SK-N-SH (cell line): ENCODE data around the gene GAMT. TPM values are rescaled to one million over a fixed set of nuclear protein-coding genes. Genes with fewer than 3 reads are reported as not detected.

Experiments
- CTCF ChIA-PET: fragments of 300-600, 350-600 bp; formaldehyde crosslinking; extraction: SDS; loops from one replicate; lab custom pipeline; 2021; lab: Yijun Ruan, JAX
- POLR2A ChIA-PET: fragments of 350-600 bp; sonication (Branson Sonifier 250); formaldehyde crosslinking; extraction: SDS; loops from one replicate; lab custom pipeline; 2020; ENCODE audit warnings: antibody characterized with exemption, inconsistent platforms; lab: Yijun Ruan, JAX
- DNase-seq: peaks from one replicate; pipeline ENCODE4 v3.0.0; 2012
- H2AFZ ChIP-seq: fragments of 200-600 bp; sonication (generic); 2 replicates; pipeline ENCODE4 v1.8.1; 2016; ENCODE audit warnings: antibody characterized with exemption, mild to moderate bottlenecking, low read depth
- H3F3A ChIP-seq: fragments of 200-600 bp; sonication (generic); replicated peaks from 2 replicates; pipeline ENCODE3; 2016; ENCODE audit warnings: antibody characterized with exemption, mild to moderate bottlenecking; ENCODE audit not compliant: insufficient read depth
- H3K27ac ChIP-seq, 2 experiments: fragments of 200-500 bp in 1 of 2; fragments of 200-600 bp in 1 of 2; sonication (Bioruptor generic) in 1 of 2; sonication (generic), shearing (Covaris generic) in 1 of 2; 2 replicates each; pipeline versions ENCODE4 v1.5.1 to v1.6.1; 2014 to 2016; ENCODE audit warnings: low read depth in 2 of 2, inconsistent platforms in 1 of 2, low read length in 1 of 2, mild to moderate bottlenecking in 1 of 2, mixed read lengths in 1 of 2
- H3K27me3 ChIP-seq: fragments of 200-600 bp; sonication (generic), shearing (Covaris generic); 2 replicates; pipeline ENCODE4 v1.6.1; 2016; ENCODE audit warnings: mixed run types; ENCODE audit not compliant: insufficient read depth
- H3K36me3 ChIP-seq, 2 experiments: fragments of 200-500 bp in 1 of 2; fragments of 200-600 bp in 1 of 2; sonication (Bioruptor generic) in 1 of 2; sonication (generic) in 1 of 2; replicated peaks in 1 of 2; 2 replicates each; pipeline versions ENCODE3 to v1.5.1; 2014 to 2016; ENCODE audit warnings: low read length in 1 of 2, mild to moderate bottlenecking in 1 of 2; ENCODE audit not compliant: insufficient read depth in 2 of 2, control insufficient read depth in 1 of 2
- H3K4me1 ChIP-seq, 2 experiments: fragments of 200-500 bp in 1 of 2; fragments of 200-600 bp in 1 of 2; sonication (Bioruptor generic) in 1 of 2; sonication (generic), shearing (Covaris generic) in 1 of 2; 2 replicates each; pipeline versions ENCODE4 v1.5.1 to v1.6.1; 2014 to 2016; ENCODE audit warnings: low read depth in 1 of 2, low read length in 1 of 2, mixed run types in 1 of 2; ENCODE audit not compliant: insufficient read depth in 2 of 2, control insufficient read depth in 1 of 2
- H3K4me2 ChIP-seq: fragments of 200-600 bp; sonication (generic), shearing (Covaris generic); 2 replicates; pipeline ENCODE4 v1.6.1; 2017; ENCODE audit warnings: mixed run types
- H3K4me3 ChIP-seq, 2 experiments: fragments of 200-500 bp in 1 of 2; fragments of 200-600 bp in 1 of 2; sonication (Bioruptor generic) in 1 of 2; sonication (generic), shearing (Covaris generic) in 1 of 2; 2 replicates each; pipeline versions ENCODE4 v1.5.1 to v1.8.1; 2014 to 2016; ENCODE audit warnings: low read depth in 2 of 2, inconsistent platforms in 1 of 2, low read length in 1 of 2, mild to moderate bottlenecking in 1 of 2, mixed read lengths in 1 of 2, moderate library complexity in 1 of 2
- H3K79me2 ChIP-seq: fragments of 200-600 bp; sonication (generic); 2 replicates; pipeline ENCODE4 v1.8.1; 2017; ENCODE audit warnings: mild to moderate bottlenecking; ENCODE audit not compliant: insufficient read depth
- H3K9ac ChIP-seq: fragments of 200-600 bp; sonication (generic); 2 replicates; pipeline ENCODE4 v1.6.1; 2017; ENCODE audit warnings: mixed run types
- H3K9me2 ChIP-seq: fragments of 200-600 bp; sonication (generic); 2 replicates; pipeline ENCODE4 v1.6.1; 2017; ENCODE audit warnings: mixed run types
- H3K9me3 ChIP-seq: fragments of 200-600 bp; sonication (generic); 2 replicates; pipeline ENCODE4 v1.6.1; 2017; ENCODE audit warnings: mixed run types, mild to moderate bottlenecking, moderate library complexity
- H4K20me1 ChIP-seq: fragments of 200-600 bp; sonication (generic); 2 replicates; pipeline ENCODE4 v1.6.1; 2017; ENCODE audit warnings: mild to moderate bottlenecking, mixed run types; ENCODE audit not compliant: insufficient read depth
- ELF1 ChIP-seq: IDR thresholded peaks from 2 replicates; pipeline ENCODE4 v1.4.0; 2012
- EZH2phosphoT487 ChIP-seq: fragments of 200-600 bp; sonication (generic); IDR thresholded peaks from 2 replicates; pipeline ENCODE4 v1.6.1; 2017; ENCODE audit warnings: low read depth, mixed run types, mild to moderate bottlenecking, antibody characterized with exemption, moderate library complexity, borderline replicate concordance
- FOSL2 ChIP-seq: IDR thresholded peaks from 2 replicates; pipeline ENCODE4 v1.4.0; 2012; ENCODE audit warnings: low read depth, mild to moderate bottlenecking, moderate library complexity, borderline replicate concordance
- FOXM1 ChIP-seq: IDR thresholded peaks from 2 replicates; pipeline ENCODE4 v1.4.0; 2012; ENCODE audit warnings: low read depth, mild to moderate bottlenecking
- SIN3A ChIP-seq: IDR thresholded peaks from 2 replicates; pipeline ENCODE4 v1.6.1; 2012; ENCODE audit warnings: low read depth, mild to moderate bottlenecking, low read length, moderate library complexity, borderline replicate concordance
- TAF1 ChIP-seq: IDR thresholded peaks from 2 replicates; pipeline ENCODE4 v1.6.1; 2012; ENCODE audit warnings: low read depth, mild to moderate bottlenecking, low read length, moderate library complexity, borderline replicate concordance
- TEAD4 ChIP-seq: IDR thresholded peaks from 2 replicates; pipeline ENCODE4 v1.4.0; 2012; ENCODE audit warnings: mild to moderate bottlenecking, borderline replicate concordance; ENCODE audit not compliant: insufficient read depth
- WGBS: methylation state at CpG from one replicate; pipeline ENCODE4 v1.1.6; 2017; ENCODE audit warnings: low lambda C conversion rate; 5-methylcytosine and 5-hydroxymethylcytosine counted together
- polyA plus RNA-seq, 3 experiments: library from polyadenylated mRNA; depleted of rRNA; stranded (reverse); fragments of >200 nt; gene quantifications; 2 replicates each; pipeline ENCODE4 v1.2.3, GENCODE V29; 2012
- TF ChIP-seq, protein P1 (sequence below): IDR thresholded peaks from 2 replicates; pipeline ENCODE4 v1.6.1; 2012; ENCODE audit warnings: mild to moderate bottlenecking, low read depth, low read length, moderate library complexity
- TF ChIP-seq, protein P2 (sequence below): fragments of 150-350 bp; IDR thresholded peaks from 2 replicates; pipeline ENCODE4 v1.6.1; 2017; ENCODE audit warnings: antibody characterized with exemption, low read length, low read depth, borderline replicate concordance
- TF ChIP-seq, protein P3 (sequence below): IDR thresholded peaks from 2 replicates; pipeline ENCODE4 v1.4.0; 2012; ENCODE audit warnings: low read depth, borderline replicate concordance
- TF ChIP-seq, protein P4 (sequence below): IDR thresholded peaks from 2 replicates; pipeline ENCODE4; 2012
- TF ChIP-seq, protein P5 (sequence below): IDR thresholded peaks from 2 replicates; pipeline ENCODE4 v1.4.0; 2012; ENCODE audit warnings: low read depth, borderline replicate concordance

Gene GAMT
- polyA plus RNA-seq, 1 of the 3 experiments (the other 2 are of a cell fraction) = 85.3 TPM

DNA sequence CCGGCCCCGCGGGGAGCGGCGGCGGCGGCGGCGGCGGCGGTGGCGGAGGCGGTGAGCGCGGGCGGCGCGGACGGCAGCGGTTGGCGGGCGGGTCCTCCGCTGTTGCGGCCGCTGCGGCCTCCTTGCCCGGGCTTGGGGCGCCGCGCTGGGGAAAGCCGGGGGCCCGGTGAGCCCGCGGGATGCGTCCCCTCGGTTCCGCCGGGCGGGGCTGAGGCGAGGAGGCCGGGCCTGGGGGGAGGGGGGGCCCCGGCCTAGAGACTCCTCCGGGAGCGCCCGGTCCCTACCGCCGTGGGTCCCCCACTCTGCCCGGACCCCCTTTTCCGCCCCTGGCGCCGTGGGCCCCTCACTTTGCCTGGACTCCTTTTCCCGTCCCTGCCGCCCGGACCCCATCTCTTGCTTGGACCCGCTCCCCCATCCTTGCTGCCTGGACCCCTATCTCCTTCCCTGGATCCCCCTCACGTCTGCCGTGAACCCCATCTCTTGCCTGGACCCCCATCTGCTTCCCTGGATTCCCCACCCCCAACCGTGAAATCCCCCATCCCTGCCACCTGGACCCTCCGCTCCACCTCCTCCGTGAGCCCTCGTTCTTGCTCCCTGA, 46.3 kb downstream of the GAMT start (continued):
- no peak for TF ChIP-seq TEAD4

DNA sequence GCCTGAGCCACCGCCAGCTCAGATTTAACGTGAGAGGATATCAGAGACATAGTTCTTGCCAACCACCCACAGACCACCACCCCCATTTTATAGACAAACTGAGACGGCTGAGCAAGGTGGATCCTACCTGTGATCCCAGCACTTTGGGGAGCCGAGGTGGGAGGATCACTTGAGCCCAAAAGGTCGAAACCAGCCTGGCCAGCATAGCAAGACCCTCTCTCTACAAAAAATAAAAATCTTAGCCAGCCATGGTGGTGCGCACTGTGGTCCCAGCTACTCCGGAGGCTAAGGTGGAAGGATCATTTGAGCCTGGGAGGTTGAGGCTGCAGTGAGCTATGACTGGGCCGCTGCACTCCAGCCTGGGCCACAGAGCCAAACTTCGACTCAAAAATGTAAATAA, 48.2 kb downstream of the GAMT start:
- Histone ChIP-seq H3K4me1 (peaks cover 0 to 28% of the 10 kb centered on the region in 2 experiments; a peak in 3 of 4 replicates), H3K36me3 (peaks cover 12 to 13% of the 10 kb centered on the region in 2 experiments), H4K20me1 (no peaks in the 10 kb centered on the region), H3K27ac (no peak overlapping the region), H2AFZ (no peak overlapping the region), H3K27me3 (no peaks in the 10 kb centered on the region), H3F3A (peaks cover 11% of the 10 kb centered on the region), H3K4me2 (no peak overlapping the region), H3K9me3 (no peaks in the 10 kb centered on the region), H3K4me3 (no peak overlapping the region), H3K79me2 (peaks cover 14% of the 10 kb centered on the region), H3K9ac (no peak overlapping the region), H3K9me2 (no peaks in the 10 kb centered on the region)
- POLR2A ChIA-PET = no interaction called here
- 98% methylated on average over 7 of the region's 9 CpGs for WGBS
- CTCF ChIA-PET = interaction anchor here (1.6 kb wide), 1 partner anchor 37 kb away, joined by 6 read pairs; no protein-coding TSS in a partner anchor
- no peak for DNase-seq
- TF ChIP-seq FOXM1 = no peak
- TF ChIP-seq, protein P1, sequence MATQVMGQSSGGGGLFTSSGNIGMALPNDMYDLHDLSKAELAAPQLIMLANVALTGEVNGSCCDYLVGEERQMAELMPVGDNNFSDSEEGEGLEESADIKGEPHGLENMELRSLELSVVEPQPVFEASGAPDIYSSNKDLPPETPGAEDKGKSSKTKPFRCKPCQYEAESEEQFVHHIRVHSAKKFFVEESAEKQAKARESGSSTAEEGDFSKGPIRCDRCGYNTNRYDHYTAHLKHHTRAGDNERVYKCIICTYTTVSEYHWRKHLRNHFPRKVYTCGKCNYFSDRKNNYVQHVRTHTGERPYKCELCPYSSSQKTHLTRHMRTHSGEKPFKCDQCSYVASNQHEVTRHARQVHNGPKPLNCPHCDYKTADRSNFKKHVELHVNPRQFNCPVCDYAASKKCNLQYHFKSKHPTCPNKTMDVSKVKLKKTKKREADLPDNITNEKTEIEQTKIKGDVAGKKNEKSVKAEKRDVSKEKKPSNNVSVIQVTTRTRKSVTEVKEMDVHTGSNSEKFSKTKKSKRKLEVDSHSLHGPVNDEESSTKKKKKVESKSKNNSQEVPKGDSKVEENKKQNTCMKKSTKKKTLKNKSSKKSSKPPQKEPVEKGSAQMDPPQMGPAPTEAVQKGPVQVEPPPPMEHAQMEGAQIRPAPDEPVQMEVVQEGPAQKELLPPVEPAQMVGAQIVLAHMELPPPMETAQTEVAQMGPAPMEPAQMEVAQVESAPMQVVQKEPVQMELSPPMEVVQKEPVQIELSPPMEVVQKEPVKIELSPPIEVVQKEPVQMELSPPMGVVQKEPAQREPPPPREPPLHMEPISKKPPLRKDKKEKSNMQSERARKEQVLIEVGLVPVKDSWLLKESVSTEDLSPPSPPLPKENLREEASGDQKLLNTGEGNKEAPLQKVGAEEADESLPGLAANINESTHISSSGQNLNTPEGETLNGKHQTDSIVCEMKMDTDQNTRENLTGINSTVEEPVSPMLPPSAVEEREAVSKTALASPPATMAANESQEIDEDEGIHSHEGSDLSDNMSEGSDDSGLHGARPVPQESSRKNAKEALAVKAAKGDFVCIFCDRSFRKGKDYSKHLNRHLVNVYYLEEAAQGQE = no peak
- no peak for TF ChIP-seq TAF1

DNA sequence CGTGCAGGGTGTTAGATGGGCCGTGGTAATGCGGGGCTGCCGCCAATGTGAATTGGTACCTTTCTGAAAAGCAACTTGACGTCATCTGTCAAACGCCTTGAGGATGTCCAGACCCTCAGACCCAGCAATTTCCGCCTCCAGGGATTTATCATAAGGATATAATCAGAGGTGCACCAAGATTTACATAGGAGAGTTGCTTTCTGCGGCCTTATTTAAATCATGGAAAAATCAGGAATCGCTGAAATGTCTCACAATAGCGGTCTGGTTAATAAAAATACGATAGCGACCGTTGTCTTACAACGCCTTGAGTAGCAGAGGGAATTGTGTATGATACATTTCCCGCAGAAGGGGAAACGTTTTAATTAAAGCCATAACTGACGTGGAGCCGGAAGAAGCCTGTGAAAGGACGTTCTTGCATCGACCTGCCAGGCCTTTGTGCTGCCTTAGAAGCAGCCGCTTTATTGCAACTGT, 49.9 kb downstream of the GAMT start:
- Histone ChIP-seq H2AFZ (peak overlapping the region; percentile 77), H3K4me3 (no peak overlapping the region), H3K79me2 (peaks cover 9% of the 10 kb centered on the region), H4K20me1 (no peaks in the 10 kb centered on the region), H3K4me1 (peaks cover 0 to 24% of the 10 kb centered on the region in 2 experiments; a peak in 3 of 4 replicates), H3K9me3 (no peaks in the 10 kb centered on the region), H3K9ac (no peak overlapping the region; the same call in 1 of the 2 replicates), H3K9me2 (no peaks in the 10 kb centered on the region), H3K27me3 (no peaks in the 10 kb centered on the region), H3K27ac (peak overlapping the region; percentile 33 to 48; a peak in 3 of 4 replicates), H3K36me3 (no peaks in the 10 kb centered on the region), H3K4me2 (no peak overlapping the region), H3F3A (peaks cover 3% of the 10 kb centered on the region)
- peak; percentile 80 for DNase-seq
- POLR2A ChIA-PET = interaction anchor here (1.0 kb wide), 1 partner anchor 82 kb away, joined by 4 read pairs; the partner anchor contains the start of gene CIRBP
- 27% methylated on average over 21 of the region's 21 CpGs for WGBS
- CTCF ChIA-PET = interaction anchor here (1.0 to 1.5 kb wide), 2 partner anchors 35 to 37 kb away, joined by 5 read pairs; no protein-coding TSS in a partner anchor
- TF ChIP-seq, protein P2, sequence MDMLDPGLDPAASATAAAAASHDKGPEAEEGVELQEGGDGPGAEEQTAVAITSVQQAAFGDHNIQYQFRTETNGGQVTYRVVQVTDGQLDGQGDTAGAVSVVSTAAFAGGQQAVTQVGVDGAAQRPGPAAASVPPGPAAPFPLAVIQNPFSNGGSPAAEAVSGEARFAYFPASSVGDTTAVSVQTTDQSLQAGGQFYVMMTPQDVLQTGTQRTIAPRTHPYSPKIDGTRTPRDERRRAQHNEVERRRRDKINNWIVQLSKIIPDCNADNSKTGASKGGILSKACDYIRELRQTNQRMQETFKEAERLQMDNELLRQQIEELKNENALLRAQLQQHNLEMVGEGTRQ = no peak
- TF ChIP-seq, protein P3, sequence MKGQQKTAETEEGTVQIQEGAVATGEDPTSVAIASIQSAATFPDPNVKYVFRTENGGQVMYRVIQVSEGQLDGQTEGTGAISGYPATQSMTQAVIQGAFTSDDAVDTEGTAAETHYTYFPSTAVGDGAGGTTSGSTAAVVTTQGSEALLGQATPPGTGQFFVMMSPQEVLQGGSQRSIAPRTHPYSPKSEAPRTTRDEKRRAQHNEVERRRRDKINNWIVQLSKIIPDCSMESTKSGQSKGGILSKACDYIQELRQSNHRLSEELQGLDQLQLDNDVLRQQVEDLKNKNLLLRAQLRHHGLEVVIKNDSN = no peak
- TF ChIP-seq, protein P4, sequence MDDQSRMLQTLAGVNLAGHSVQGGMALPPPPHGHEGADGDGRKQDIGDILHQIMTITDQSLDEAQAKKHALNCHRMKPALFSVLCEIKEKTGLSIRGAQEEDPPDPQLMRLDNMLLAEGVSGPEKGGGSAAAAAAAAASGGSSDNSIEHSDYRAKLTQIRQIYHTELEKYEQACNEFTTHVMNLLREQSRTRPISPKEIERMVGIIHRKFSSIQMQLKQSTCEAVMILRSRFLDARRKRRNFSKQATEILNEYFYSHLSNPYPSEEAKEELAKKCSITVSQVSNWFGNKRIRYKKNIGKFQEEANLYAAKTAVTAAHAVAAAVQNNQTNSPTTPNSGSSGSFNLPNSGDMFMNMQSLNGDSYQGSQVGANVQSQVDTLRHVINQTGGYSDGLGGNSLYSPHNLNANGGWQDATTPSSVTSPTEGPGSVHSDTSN = peak; percentile 55; the same call in 1 of the 2 replicates
- TF ChIP-seq EZH2phosphoT487 (no peak), FOSL2 (no peak), ELF1 (no peak), SIN3A (no peak)
- TF ChIP-seq, protein P5, sequence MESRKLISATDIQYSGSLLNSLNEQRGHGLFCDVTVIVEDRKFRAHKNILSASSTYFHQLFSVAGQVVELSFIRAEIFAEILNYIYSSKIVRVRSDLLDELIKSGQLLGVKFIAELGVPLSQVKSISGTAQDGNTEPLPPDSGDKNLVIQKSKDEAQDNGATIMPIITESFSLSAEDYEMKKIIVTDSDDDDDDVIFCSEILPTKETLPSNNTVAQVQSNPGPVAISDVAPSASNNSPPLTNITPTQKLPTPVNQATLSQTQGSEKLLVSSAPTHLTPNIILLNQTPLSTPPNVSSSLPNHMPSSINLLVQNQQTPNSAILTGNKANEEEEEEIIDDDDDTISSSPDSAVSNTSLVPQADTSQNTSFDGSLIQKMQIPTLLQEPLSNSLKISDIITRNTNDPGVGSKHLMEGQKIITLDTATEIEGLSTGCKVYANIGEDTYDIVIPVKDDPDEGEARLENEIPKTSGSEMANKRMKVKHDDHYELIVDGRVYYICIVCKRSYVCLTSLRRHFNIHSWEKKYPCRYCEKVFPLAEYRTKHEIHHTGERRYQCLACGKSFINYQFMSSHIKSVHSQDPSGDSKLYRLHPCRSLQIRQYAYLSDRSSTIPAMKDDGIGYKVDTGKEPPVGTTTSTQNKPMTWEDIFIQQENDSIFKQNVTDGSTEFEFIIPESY = no peak
